HG02759 (cell line): ENCODE measurements around the gene NAA35.
"Not testable (repeated sequence)": the region's sequence is repeated elsewhere in the genome, so short reads cannot be mapped to it uniquely, and the experiment has no call there.

Source experiments
- ATAC-seq: cut with Tn5 transposase; IDR thresholded peaks from one replicate; pipeline ENCODE4 v1.9.1; 2021; ENCODE audit warnings: mild to moderate bottlenecking, moderate library complexity; ENCODE audit not compliant: unreplicated experiment

The NAA35 gene

GRCh38 chr9:85943757-85944430 is 2.9 kb downstream of the NAA35 start:
- ATAC-seq: no peak

GRCh38 chr9:85944672-85945071 is 3.7 kb downstream of the NAA35 start:
- no peak for ATAC-seq

GRCh38 chr9:85949586-85950335 is 8.8 kb downstream of the NAA35 start:
- ATAC-seq: no peak

GRCh38 chr9:85959955-85960354 is 19.0 kb downstream of the NAA35 start:
- ATAC-seq: no peak

- ATAC-seq: no peak
Measured at GRCh38 chr9:85960688-85961093, 19.7 kb downstream of the NAA35 start.

- no peak for ATAC-seq
Measured at GRCh38 chr9:85964526-85964925, 23.6 kb downstream of the NAA35 start.

GRCh38 chr9:85964949-85965348 is 24.0 kb downstream of the NAA35 start:
- ATAC-seq: no peak

GRCh38 chr9:85969727-85970126 is 28.8 kb downstream of the NAA35 start:
- no peak for ATAC-seq

GRCh38 chr9:85971731-85972130 is 30.8 kb downstream of the NAA35 start:
- ATAC-seq: no peak

- ATAC-seq: no peak
Measured at GRCh38 chr9:85973238-85973637, 32.3 kb downstream of the NAA35 start.

- not testable (repeated sequence) for ATAC-seq
Measured at GRCh38 chr9:85974055-85974547, 33.2 kb downstream of the NAA35 start.

- no peak for ATAC-seq
Measured at GRCh38 chr9:85978496-85978895, 37.5 kb downstream of the NAA35 start.

- no peak for ATAC-seq
Measured at GRCh38 chr9:85981369-85981768, 40.4 kb downstream of the NAA35 start.

GRCh38 chr9:85984457-85984856 is 43.5 kb downstream of the NAA35 start:
- ATAC-seq: no peak

- no peak for ATAC-seq
Measured at GRCh38 chr9:85987236-85987635, 46.3 kb downstream of the NAA35 start.

- ATAC-seq: no peak
Measured at GRCh38 chr9:85994191-85994590, 53.2 kb downstream of the NAA35 start.

GRCh38 chr9:85995097-85995496 is 54.2 kb downstream of the NAA35 start:
- no peak for ATAC-seq

- no peak for ATAC-seq
Measured at GRCh38 chr9:85995599-85995998, 54.7 kb downstream of the NAA35 start.

GRCh38 chr9:86005253-86005775 is 64.4 kb downstream of the NAA35 start:
- ATAC-seq: no peak

- ATAC-seq: no peak
Measured at GRCh38 chr9:86009133-86009532, 68.2 kb downstream of the NAA35 start.

GRCh38 chr9:86020731-86021130 is 79.8 kb downstream of the NAA35 start:
- ATAC-seq: no peak

GRCh38 chr9:86021166-86021565 is 80.2 kb downstream of the NAA35 start:
- no peak for ATAC-seq
